ENCODE data around the gene MFNG. TPM values are rescaled to one million over a fixed set of nuclear protein-coding genes. Genes with fewer than 3 reads are reported as not detected.

Gene MFNG
- total RNA-seq, 1 donor from 2014 or later: 0.82 TPM

DNA sequence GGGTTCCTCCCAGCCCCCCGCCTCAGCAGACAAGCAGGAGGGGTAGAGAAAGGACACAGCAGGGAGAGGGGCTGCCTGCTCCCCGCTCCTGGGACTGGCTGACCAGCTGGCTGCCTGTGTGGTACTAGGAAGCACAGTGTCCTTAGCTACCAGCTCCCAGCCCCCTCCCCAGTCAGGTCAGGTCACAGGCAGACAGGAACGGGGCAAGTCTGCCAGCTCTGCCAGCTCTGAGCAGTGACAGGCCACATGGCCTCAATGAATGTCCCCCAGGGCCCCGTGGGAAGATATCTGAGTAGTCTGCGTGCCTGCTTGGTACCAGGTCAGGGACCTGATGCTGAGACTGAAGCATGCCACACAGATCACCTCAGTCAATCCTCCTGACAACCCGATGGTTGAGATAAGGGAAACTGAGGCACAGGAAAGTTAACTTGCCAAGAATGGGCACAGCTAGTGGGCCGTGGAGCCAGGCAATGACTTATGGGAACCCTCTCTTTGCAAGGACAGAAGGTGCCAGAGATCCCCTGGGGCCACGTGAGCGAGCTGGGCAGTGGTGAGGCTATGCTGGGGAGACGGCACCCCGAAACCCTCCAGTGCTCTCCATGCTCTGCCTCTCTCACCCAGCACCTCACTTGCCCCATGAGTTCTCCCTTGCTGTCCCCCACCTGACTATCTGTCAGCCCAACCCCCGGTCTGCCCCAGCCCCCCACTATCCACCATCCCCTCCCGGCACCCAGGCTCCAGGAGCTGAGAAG, 13.8 kb upstream of the MFNG start:
- Mint-ChIP-seq H3K4me1 (ENCODE audit: unreplicated experiment) (peaks cover 38% of the 10 kb centered on the region), H3K4me3 (no peak overlapping the region), H3K36me3 (no peaks in the 10 kb centered on the region), H3K9me3 (no peaks in the 10 kb centered on the region), H3K27ac (peak overlapping the region; percentile 58), H3K27me3 (no peaks in the 10 kb centered on the region)
- no peak for DNase-seq (ENCODE audit: extremely low spot score, unreplicated experiment)
- TF ChIP-seq CTCF (conservative IDR thresholded peaks at IDR 0.05): no peak

GRCh38 chr22:37499027-37499707, 13.0 kb upstream of the MFNG start:
- H3K27me3 Mint-ChIP-seq: no peaks in the 10 kb centered on the region
- H3K27ac Mint-ChIP-seq: peak overlapping the region; percentile 58
- H3K36me3 Mint-ChIP-seq: no peaks in the 10 kb centered on the region
- no peak overlapping the region for H3K4me3 Mint-ChIP-seq
- peaks cover 38% of the 10 kb centered on the region for H3K4me1 Mint-ChIP-seq (ENCODE audit: unreplicated experiment)
- no peak for DNase-seq (ENCODE audit: extremely low spot score, unreplicated experiment)
- no peaks in the 10 kb centered on the region for H3K9me3 Mint-ChIP-seq
- no peak for TF ChIP-seq CTCF (conservative IDR thresholded peaks at IDR 0.05)

DNA sequence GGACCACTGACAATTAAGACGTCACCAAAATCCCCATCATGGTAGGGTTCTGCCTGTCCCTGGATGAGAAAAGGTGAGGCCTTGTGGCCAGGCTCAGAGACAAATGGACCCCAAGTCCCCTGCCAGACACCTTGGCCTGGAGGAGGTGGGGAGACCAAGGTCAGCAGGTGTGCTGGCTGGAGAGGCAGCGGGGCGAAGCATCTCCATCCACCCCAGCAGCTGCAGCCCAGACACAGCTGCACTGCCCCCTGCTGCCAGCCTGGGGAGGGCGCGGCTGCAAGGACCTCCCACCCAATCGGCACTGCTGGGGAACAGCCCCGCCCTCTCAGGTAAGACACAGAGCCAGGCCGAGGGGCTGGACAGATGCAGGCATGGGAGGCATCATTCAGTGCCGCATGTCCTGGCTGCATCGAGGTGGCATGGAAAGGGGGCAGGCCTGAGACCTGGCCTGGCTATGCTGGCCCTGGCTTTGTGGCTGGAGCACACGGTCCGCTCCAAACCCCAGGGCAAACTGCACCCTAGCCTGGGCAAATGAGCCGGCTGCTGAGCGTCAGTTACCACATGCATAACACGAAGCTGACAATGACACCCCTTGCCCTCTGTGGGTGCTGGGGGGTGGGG, 12.2 kb upstream of the MFNG start:
- H3K4me3 Mint-ChIP-seq: no peak overlapping the region
- peak; percentile 74 for TF ChIP-seq CTCF (conservative IDR thresholded peaks at IDR 0.05)
- no peak for DNase-seq (ENCODE audit: extremely low spot score, unreplicated experiment)
- H3K27ac Mint-ChIP-seq: no peak overlapping the region
- H3K4me1 Mint-ChIP-seq (ENCODE audit: unreplicated experiment): peaks cover 38% of the 10 kb centered on the region
- H3K36me3 Mint-ChIP-seq: peaks cover 2% of the 10 kb centered on the region
- H3K27me3 Mint-ChIP-seq: no peaks in the 10 kb centered on the region
- H3K9me3 Mint-ChIP-seq: no peaks in the 10 kb centered on the region

GRCh38 chr22:37497062-37497599, 10.9 kb upstream of the MFNG start:
- H3K27ac Mint-ChIP-seq: no peak overlapping the region
- H3K4me1 Mint-ChIP-seq (ENCODE audit: unreplicated experiment): peaks cover 36% of the 10 kb centered on the region
- no peak for DNase-seq (ENCODE audit: extremely low spot score, unreplicated experiment)
- no peaks in the 10 kb centered on the region for H3K9me3 Mint-ChIP-seq
- H3K27me3 Mint-ChIP-seq: no peaks in the 10 kb centered on the region
- H3K4me3 Mint-ChIP-seq: no peak overlapping the region
- no peak for TF ChIP-seq CTCF (conservative IDR thresholded peaks at IDR 0.05)
- H3K36me3 Mint-ChIP-seq: peaks cover 4% of the 10 kb centered on the region

- no peak for DNase-seq (ENCODE audit: extremely low spot score, unreplicated experiment)
- no peaks in the 10 kb centered on the region for H3K9me3 Mint-ChIP-seq
- no peak overlapping the region for H3K27ac Mint-ChIP-seq
- no peaks in the 10 kb centered on the region for H3K27me3 Mint-ChIP-seq
- no peak overlapping the region for H3K4me3 Mint-ChIP-seq
- H3K4me1 Mint-ChIP-seq (ENCODE audit: unreplicated experiment): peaks cover 31% of the 10 kb centered on the region
- no peak for TF ChIP-seq CTCF (conservative IDR thresholded peaks at IDR 0.05)
- peaks cover 4% of the 10 kb centered on the region for H3K36me3 Mint-ChIP-seq
These were observed 10.5 kb upstream of the MFNG start for GRCh38 chr22:37496651-37497050.

Measured in type B pancreatic cell (in vitro differentiated cells).